Keratinocyte (primary cell): ENCODE data around the gene NTN5.

ENCODE experiments used
- EZH2 ChIP-seq: IDR thresholded peaks from one replicate; pipeline ENCODE4 v1.6.1; 2012; ENCODE audit warnings: inconsistent platforms, mild to moderate bottlenecking, low read length, moderate library complexity
- TF ChIP-seq, protein P1 (sequence below), 3 experiments: IDR thresholded peaks in 1 of 3; conservative IDR thresholded peaks in 1 of 3; optimal IDR thresholded peaks in 1 of 3; 2 replicates in 2 of 3; 3 replicates in 1 of 3; pipeline versions ENCODE3 to v1.5.1; 2011; ENCODE audit warnings: low read length in 3 of 3, mild to moderate bottlenecking in 3 of 3, moderate library complexity in 2 of 3, control low read depth in 1 of 3, inconsistent platforms in 1 of 3; ENCODE audit not compliant: insufficient read depth in 2 of 3; ENCODE audit errors: extremely low read depth in 1 of 3

DNA sequence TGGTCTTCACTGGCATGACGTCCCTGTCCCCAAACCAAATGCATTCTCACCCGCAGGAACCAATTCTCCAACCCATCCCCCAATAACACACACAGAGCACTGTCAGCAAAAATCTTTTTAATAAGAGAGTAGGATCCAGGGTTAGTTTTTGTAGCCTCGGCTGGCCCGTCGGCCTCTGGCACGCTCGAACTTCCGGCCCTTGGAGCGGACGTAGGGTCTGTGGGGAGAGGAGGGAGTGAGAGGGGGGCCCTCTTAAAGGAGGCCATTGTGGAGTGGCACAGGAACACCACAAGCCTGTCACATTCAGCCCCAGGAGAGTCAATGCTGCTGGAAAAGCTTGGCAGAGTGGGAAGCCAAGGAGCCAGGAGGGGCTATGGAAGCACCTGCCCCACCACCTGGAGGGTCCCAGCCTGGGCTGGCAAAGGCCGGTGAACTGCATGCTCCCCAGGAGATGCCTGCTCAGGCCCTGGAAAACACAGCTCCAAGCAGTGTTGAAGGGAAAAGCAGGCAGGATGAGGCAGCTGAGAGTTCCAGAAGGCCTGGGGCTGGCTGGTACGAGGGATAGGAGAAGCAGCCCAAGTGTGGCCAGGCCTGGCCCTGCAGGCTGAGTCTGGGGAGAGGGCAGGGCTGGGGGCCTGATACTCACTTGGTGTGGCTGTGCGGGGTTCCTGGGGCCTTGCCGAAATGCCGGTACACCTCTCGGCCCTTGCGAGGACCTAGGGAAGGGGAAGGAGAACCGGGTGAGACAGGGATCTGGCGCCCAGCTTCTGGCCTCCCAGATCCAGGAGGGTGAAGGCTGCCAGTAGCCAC is 57.4 kb downstream of the NTN5 start:
- TF ChIP-seq, protein P1, sequence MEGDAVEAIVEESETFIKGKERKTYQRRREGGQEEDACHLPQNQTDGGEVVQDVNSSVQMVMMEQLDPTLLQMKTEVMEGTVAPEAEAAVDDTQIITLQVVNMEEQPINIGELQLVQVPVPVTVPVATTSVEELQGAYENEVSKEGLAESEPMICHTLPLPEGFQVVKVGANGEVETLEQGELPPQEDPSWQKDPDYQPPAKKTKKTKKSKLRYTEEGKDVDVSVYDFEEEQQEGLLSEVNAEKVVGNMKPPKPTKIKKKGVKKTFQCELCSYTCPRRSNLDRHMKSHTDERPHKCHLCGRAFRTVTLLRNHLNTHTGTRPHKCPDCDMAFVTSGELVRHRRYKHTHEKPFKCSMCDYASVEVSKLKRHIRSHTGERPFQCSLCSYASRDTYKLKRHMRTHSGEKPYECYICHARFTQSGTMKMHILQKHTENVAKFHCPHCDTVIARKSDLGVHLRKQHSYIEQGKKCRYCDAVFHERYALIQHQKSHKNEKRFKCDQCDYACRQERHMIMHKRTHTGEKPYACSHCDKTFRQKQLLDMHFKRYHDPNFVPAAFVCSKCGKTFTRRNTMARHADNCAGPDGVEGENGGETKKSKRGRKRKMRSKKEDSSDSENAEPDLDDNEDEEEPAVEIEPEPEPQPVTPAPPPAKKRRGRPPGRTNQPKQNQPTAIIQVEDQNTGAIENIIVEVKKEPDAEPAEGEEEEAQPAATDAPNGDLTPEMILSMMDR (optimal IDR thresholded peaks at IDR 0.05 in 1 of 3, IDR thresholded peaks at IDR 0.05 in 1 of 3, conservative IDR thresholded peaks at IDR 0.05 in 1 of 3; ENCODE audit: extremely low read depth in 1 of 3, insufficient read depth in 2 of 3, low read length in 3 of 3): no peak
- TF ChIP-seq EZH2: no peak
